ENCODE measurements around the gene SCARF2. TPM values are rescaled to one million over a fixed set of nuclear protein-coding genes. Genes with fewer than 3 reads are reported as not detected.

Gene SCARF2
- total and polyA plus RNA-seq, 2 of the 8 experiments (the other 6 are each of a cell fraction or from before 2014, with no cell fraction given), result 4.2 to 9.8 TPM

DNA sequence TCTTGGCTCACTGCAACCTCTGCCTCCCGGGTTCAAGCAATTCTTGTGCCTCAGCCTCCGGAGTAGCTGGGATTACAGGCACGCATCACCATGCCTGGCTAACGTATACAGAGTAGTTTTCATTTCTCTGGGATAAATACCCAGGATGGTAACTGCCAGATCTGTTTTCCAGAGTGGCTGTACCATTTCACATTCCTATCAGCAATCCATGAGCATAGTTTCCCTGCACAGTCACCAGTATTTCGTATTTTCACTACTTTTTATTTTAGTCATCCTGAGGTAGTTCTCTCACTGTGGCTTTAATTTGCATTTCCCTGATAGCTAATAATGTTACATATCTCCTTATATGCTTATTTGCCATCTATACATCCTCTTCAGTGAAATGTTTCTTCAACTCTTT, 11.0 kb upstream of the SCARF2 start:
- no peaks in the 10 kb centered on the region for H3K79me2 ChIP-seq (ENCODE audit: control insufficient read depth in 1 of 2, insufficient read depth in 2 of 2, low read length in 2 of 2)
- no peak overlapping the region for H2BK15ac ChIP-seq (ENCODE audit: low read length)
- no peak overlapping the region for H3K14ac ChIP-seq (ENCODE audit: insufficient read length)
- no peak overlapping the region for H3K9ac ChIP-seq (replicated peaks in 1 of 4; ENCODE audit: extremely low read depth in 1 of 4, low read depth in 3 of 4, low read length in 3 of 4)
- no peak overlapping the region for H4K91ac ChIP-seq (replicated peaks; ENCODE audit: insufficient read length, low read length)
- TF ChIP-seq, protein P1, sequence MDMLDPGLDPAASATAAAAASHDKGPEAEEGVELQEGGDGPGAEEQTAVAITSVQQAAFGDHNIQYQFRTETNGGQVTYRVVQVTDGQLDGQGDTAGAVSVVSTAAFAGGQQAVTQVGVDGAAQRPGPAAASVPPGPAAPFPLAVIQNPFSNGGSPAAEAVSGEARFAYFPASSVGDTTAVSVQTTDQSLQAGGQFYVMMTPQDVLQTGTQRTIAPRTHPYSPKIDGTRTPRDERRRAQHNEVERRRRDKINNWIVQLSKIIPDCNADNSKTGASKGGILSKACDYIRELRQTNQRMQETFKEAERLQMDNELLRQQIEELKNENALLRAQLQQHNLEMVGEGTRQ (IDR thresholded peaks at IDR 0.05; ENCODE audit: low read length), result no peak
- H3K4me2 ChIP-seq (ENCODE audit: insufficient read depth in 1 of 2, low read depth in 2 of 2, low read length in 2 of 2), result no peak overlapping the region
- H3K4ac ChIP-seq (replicated peaks; ENCODE audit: insufficient read length, low read depth, low read length), result no peak overlapping the region
- H2BK5ac ChIP-seq (ENCODE audit: low read depth, low read length), result no peak overlapping the region
- no peak overlapping the region for H3K18ac ChIP-seq (ENCODE audit: extremely low read depth, low read length)
- H3K27me3 ChIP-seq (replicated peaks in 1 of 4; ENCODE audit: control insufficient read depth in 3 of 4, extremely low read depth in 1 of 4, insufficient read depth in 3 of 4, low read length in 3 of 4), result no peaks in the 10 kb centered on the region
- H4K5ac ChIP-seq (ENCODE audit: insufficient read length, low read depth, low read length), result no peak overlapping the region
- no peaks in the 10 kb centered on the region; the same call in 1 of the 2 replicates for H3K23me2 ChIP-seq (ENCODE audit: low read depth, low read length)
- 94% methylated on average over 5 of the region's 5 CpGs; no CpG with 5 or more reads in 1 of the 2 experiments for WGBS, 2 experiments (ENCODE audit: extremely low coverage in 1 of 2, insufficient coverage in 1 of 2, insufficient read length in 1 of 2, insufficient replicate concordance in 2 of 2, low coverage in 1 of 2, low lambda C conversion rate in 2 of 2, missing lambda C conversion rate in 1 of 2)
- ChIA-PET POLR2A (ENCODE audit: partially characterized antibody) (interaction anchor here (0.7 kb wide), 1 partner anchor 12 kb away, joined by 4 read pairs; no protein-coding TSS in a partner anchor), CTCF (ENCODE audit: partially characterized antibody) (interaction anchor here (0.5 kb wide), 1 partner anchor 627 kb away, joined by 3 read pairs; no protein-coding TSS in a partner anchor)
- no peak overlapping the region for H3K4me3 ChIP-seq (ENCODE audit: extremely low read depth in 1 of 4, insufficient read depth in 2 of 4, low read depth in 3 of 4, low read length in 4 of 4)
- H3K79me1 ChIP-seq (ENCODE audit: low read depth, low read length), result no peaks in the 10 kb centered on the region
- no peaks in the 10 kb centered on the region for H4K20me1 ChIP-seq (replicated peaks in 1 of 2; ENCODE audit: control insufficient read depth in 1 of 2, insufficient read depth in 2 of 2, low read length in 2 of 2)
- H3K36me3 ChIP-seq (ENCODE audit: control insufficient read depth in 2 of 4, insufficient read depth in 4 of 4, low read length in 3 of 4), result no peaks in the 10 kb centered on the region
- H4K8ac ChIP-seq (ENCODE audit: extremely low read depth, insufficient read depth, low read length), result no peak overlapping the region
- H2BK12ac ChIP-seq (ENCODE audit: low read depth, low read length), result no peak overlapping the region
- H2AK5ac ChIP-seq (ENCODE audit: low read depth, low read length), result no peak overlapping the region
- H3K27ac ChIP-seq (ENCODE audit: low read depth, low read length), result no peak overlapping the region
- H2AFZ ChIP-seq (ENCODE audit: low read length), result no peak overlapping the region
- no peak overlapping the region for H3K23ac ChIP-seq (ENCODE audit: insufficient read length)
- no peaks in the 10 kb centered on the region for H3K9me3 ChIP-seq (ENCODE audit: insufficient read depth in 2 of 2, low read depth in 1 of 2, low read length in 1 of 2)
- H3K4me1 ChIP-seq (replicated peaks in 1 of 4; ENCODE audit: control insufficient read depth in 3 of 4, insufficient read depth in 4 of 4, low read length in 3 of 4), result no peaks in the 10 kb centered on the region
- H3K56ac ChIP-seq (replicated peaks; ENCODE audit: insufficient read length, low read depth, low read length), result no peak overlapping the region
- no peak for DNase-seq (ENCODE audit: low read depth in 1 of 2, low spot score in 2 of 2)
- H2BK120ac ChIP-seq (replicated peaks; ENCODE audit: low read depth, low read length), result no peak overlapping the region
- H2BK20ac ChIP-seq (ENCODE audit: low read length), result no peak overlapping the region
- FAIRE-seq, result no peak
